Ascending aorta (tissue), 2 donors: Measurements from ENCODE around the gene LRRC14B. TPM values are rescaled to one million over a fixed set of nuclear protein-coding genes. Genes with fewer than 3 reads are reported as not detected.

Source experiments
- DNase-seq, 2 donors: peaks; one replicate each; pipeline ENCODE4 v3.0.0-alpha.2; 2019; ENCODE audit warnings: low spot score in 2 of 2
- H3K27ac ChIP-seq, 2 donors: fragments of 200-600 bp; sonication (generic); one replicate each; pipeline ENCODE4 v1.5.1; 2016 to 2017; ENCODE audit warnings: mild to moderate bottlenecking in 1 of 2
- H3K27me3 ChIP-seq: fragments of 200-600 bp; sonication (generic); one replicate; pipeline ENCODE4 v1.5.1; 2017
- H3K36me3 ChIP-seq, 2 donors: fragments of 200-600 bp; sonication (generic); one replicate each; pipeline ENCODE4 v1.5.1; 2016
- H3K4me1 ChIP-seq, 2 donors: fragments of 200-600 bp; sonication (generic); one replicate each; pipeline ENCODE4 v1.5.1; 2016 to 2017; ENCODE audit warnings: mild to moderate bottlenecking in 1 of 2
- H3K4me3 ChIP-seq, 2 donors: fragments of 200-600 bp; sonication (generic); one replicate each; pipeline ENCODE4 v1.5.1; 2016 to 2017; ENCODE audit warnings: mild to moderate bottlenecking in 1 of 2
- H3K9me3 ChIP-seq, 2 donors: fragments of 200-600 bp; sonication (generic); one replicate each; pipeline ENCODE4 v1.5.1; 2016
- intact Hi-C: fragments of 100-400 bp; cut with DNase I; formaldehyde crosslinking; loops from one replicate; pipeline ENCODE4 v1.15.1; 2023
- total RNA-seq: library from RNA; depleted of rRNA; stranded (reverse); fragments of >200 nt; gene quantifications from one replicate; pipeline ENCODE4 v1.1.0, GENCODE V29; 2016
- TF ChIP-seq, protein P1 (sequence below), 3 experiments: fragments of 200-600 bp in 2 of 3; fragments of 450-650 bp in 1 of 3; sonication (generic) in 2 of 3; IDR thresholded peaks; one replicate each; pipeline ENCODE4 v1.5.1; 2016 to 2019; ENCODE audit warnings: antibody characterized with exemption in 3 of 3, mild to moderate bottlenecking in 1 of 3, moderate library complexity in 1 of 3

LRRC14B gene
- total RNA-seq, 1 donor from 2014 or later: not detected

DNA sequence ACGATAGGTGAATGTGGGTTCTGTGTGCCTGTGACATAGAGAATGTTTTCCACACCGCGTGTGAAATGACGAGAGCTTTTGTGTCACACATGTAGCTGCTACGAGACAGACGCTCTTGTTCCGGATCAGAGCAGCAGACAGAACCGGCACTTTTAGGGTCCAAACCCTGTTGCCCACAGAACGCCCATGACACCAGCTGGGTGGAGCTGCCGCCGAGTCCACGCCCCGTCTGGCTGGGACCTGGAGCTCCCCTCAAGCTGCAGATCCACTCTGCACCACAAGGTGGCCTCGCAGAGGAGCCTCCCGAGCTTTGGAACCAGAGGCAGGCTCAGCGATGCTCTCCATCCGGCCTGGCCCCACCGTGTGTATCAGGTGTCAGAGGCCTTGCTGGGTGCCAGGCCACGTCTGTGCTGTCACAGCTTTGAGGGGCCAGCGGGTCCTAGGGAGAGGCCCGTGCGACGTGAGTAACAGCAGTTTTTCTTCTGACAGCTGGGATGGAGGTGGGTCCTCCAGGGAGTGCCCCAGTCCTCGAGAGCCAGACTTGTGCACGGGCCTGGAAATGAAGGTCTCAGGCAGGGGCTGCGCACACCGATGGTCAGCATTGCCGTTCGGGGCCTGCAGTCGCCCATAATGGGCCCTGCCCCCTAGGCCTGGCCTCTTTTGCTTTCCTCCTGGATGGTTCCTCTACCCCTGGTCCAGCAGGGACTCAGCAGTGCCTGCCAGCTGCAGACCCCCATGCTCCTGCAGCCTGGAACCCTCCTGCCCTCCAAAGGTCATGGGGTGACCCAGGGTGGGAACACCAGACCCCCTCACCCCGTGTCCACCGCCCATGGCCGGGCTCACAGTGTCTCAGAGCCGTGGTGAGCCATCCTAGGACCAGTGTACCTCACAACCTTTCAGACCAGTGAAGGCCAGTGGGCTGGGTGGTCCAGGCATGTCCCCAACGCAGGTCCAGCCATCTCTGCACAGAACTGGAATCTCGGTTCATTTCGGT is 2.5 kb upstream of the LRRC14B start:
- Histone ChIP-seq H3K36me3 (no peaks in the 10 kb centered on the region), H3K4me1 (peaks cover 6% of the 10 kb centered on the region in 2 donors), H3K9me3 (no peaks in the 10 kb centered on the region), H3K27ac (no peak overlapping the region), H3K27me3 (no peaks in the 10 kb centered on the region), H3K4me3 (peak overlapping the region; percentile 7 to 45)
- intact Hi-C loops: loop anchor here (1.0 kb wide), 1 partner anchor 30 kb away; the partner anchor contains the start of genes CCDC127 and SDHA
- DNase-seq: peak; percentile 51 to 90
- TF ChIP-seq, protein P1, sequence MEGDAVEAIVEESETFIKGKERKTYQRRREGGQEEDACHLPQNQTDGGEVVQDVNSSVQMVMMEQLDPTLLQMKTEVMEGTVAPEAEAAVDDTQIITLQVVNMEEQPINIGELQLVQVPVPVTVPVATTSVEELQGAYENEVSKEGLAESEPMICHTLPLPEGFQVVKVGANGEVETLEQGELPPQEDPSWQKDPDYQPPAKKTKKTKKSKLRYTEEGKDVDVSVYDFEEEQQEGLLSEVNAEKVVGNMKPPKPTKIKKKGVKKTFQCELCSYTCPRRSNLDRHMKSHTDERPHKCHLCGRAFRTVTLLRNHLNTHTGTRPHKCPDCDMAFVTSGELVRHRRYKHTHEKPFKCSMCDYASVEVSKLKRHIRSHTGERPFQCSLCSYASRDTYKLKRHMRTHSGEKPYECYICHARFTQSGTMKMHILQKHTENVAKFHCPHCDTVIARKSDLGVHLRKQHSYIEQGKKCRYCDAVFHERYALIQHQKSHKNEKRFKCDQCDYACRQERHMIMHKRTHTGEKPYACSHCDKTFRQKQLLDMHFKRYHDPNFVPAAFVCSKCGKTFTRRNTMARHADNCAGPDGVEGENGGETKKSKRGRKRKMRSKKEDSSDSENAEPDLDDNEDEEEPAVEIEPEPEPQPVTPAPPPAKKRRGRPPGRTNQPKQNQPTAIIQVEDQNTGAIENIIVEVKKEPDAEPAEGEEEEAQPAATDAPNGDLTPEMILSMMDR (IDR thresholded peaks at IDR 0.05): peak; percentile 85 to 95 (median 92)

DNA sequence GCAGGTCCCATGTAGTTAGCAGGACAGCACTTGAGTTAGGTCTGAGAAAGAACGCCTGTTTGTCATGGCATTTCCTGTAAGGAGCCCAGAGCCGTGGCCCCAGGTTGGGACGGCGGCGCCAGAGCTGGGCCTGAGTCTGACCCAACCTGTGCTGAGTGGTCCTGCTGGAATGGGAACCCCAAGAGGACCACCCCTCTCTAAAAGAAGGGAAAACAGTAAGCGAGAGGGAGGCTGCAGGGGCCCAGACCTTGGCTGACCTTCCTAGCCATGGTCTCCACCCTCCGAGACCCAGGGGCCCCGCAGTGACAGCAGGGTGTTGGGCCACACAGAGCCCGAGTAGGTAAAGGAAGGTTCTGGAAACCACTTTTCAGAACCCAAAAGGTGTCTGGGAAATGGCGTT is 1.8 kb upstream of the LRRC14B start:
- intact Hi-C loops: no loop called here
- Histone ChIP-seq H3K4me1 (peaks cover 6% of the 10 kb centered on the region in 2 donors), H3K36me3 (no peaks in the 10 kb centered on the region), H3K27me3 (no peaks in the 10 kb centered on the region), H3K4me3 (no peak overlapping the region), H3K9me3 (no peaks in the 10 kb centered on the region), H3K27ac (no peak overlapping the region)
- TF ChIP-seq, protein P1 (IDR thresholded peaks at IDR 0.05): no peak
- no peak for DNase-seq

DNA sequence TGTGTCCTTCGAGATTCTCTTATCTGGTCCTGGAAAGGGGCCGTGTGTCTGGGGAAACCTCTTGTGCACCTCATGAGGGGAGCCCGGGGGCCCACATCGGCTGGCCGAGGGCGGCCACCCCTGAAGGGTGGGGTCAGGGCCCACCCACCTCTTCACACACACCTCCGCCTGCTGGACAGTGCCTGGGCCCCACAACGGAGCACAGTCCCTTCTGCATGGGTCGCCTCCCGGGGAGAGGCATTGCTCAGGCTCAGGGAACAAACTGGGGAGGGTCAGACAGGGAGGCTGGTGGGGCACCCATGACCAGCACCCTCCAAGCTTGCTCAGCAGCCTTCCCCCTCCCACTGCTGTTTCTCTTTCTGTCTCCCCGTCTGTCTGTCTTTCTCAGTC is 1.3 kb upstream of the LRRC14B start:
- DNase-seq: no peak
- TF ChIP-seq, protein P1 (IDR thresholded peaks at IDR 0.05): no peak
- intact Hi-C loops: no loop called here
- H3K4me1 ChIP-seq: peaks cover 6% of the 10 kb centered on the region in 2 donors
- no peaks in the 10 kb centered on the region for H3K27me3 ChIP-seq
- H3K36me3 ChIP-seq: no peaks in the 10 kb centered on the region
- no peaks in the 10 kb centered on the region for H3K9me3 ChIP-seq
- H3K27ac ChIP-seq: no peak overlapping the region
- H3K4me3 ChIP-seq: no peak overlapping the region

DNA sequence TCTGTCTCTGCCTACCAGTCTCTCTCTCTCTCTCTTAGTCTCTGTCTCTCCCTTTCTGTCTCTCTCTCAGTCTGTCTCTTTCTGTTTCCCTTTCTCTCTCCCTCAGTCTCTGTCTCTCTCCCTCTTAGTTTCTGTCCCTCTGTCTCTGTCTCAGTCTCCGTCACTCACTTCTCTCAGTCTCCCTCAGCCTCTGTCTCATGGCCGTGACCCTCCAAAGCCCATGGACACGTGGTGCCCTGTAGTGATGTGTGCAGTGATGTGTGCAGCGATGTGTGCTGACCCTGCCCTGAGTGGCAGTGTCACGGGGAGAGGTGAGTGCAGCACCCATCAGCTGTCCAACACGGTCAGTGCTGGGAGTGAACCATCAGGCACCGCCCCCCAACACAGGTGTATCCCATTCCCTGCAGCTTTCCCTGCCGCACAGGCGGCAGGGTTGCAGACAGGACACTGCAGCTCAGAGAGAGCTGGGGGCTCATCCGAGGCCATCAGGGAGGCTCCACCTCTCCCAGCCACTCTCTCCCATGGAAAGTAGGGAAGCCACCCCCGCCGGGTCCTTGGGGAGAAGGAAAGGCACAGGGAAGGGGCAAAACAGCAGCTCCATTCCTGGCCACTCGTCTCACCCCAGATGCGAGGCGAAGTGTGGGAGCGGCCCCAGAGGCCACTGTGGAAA is 794 bp upstream of the LRRC14B start:
- Histone ChIP-seq H3K27ac (peak overlapping the region; percentile 17 to 51), H3K4me3 (peak overlapping the region in 1 of 2 donors; percentile 50), H3K4me1 (peaks cover 6% of the 10 kb centered on the region in 2 donors), H3K9me3 (no peaks in the 10 kb centered on the region), H3K36me3 (no peaks in the 10 kb centered on the region), H3K27me3 (no peaks in the 10 kb centered on the region)
- TF ChIP-seq, protein P1 (IDR thresholded peaks at IDR 0.05): no peak
- no peak for DNase-seq
- intact Hi-C loops: no loop called here

DNA sequence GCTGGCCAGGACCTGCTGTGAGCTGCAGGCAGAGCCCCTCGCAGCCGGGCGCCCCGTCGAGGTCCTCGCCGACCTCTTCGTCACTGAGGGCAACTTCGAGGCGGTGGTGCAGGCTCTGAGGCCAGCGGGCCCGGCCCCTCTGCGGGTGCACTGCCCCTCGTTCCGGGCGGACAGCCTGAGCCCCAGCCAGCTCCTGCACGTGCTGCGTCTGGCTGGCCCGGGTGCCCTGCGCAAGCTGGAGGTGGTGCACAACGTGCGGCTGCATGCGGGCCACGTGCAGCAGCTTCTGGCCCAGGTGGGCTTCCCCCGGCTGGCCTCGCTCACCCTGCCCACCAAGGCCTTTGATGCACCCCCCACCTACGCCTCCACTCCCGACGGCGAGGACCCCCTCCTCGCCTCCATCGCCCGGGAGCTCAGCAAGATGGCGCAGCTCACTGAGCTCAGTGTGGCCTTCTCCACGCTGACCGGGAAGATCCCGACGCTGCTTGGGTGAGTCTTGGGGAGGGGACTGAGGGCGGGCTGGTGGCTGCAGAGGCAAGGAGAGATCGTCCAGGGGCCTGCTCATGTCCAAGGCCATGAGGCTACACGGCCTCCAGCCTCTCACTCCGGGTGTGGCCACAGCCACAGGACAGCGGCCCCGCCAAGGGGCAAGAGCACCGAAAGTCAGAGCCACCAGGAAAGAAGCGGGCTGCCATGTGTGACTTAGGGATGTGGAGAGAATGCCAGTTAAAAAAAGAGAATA is 825 bp downstream of the LRRC14B start:
- H3K36me3 ChIP-seq: no peaks in the 10 kb centered on the region
- TF ChIP-seq, protein P1 (IDR thresholded peaks at IDR 0.05): no peak
- intact Hi-C loops: no loop called here
- no peaks in the 10 kb centered on the region for H3K27me3 ChIP-seq
- H3K27ac ChIP-seq: no peak overlapping the region
- no peaks in the 10 kb centered on the region for H3K9me3 ChIP-seq
- DNase-seq: no peak
- peaks cover 6% of the 10 kb centered on the region in 2 donors for H3K4me1 ChIP-seq
- no peak overlapping the region for H3K4me3 ChIP-seq
